ENCODE results near the gene PRDX6.
"Not testable (repeated sequence)": the region's sequence is repeated elsewhere in the genome, so short reads cannot be mapped to it uniquely, and the experiment has no call there.

Gene PRDX6, protein sequence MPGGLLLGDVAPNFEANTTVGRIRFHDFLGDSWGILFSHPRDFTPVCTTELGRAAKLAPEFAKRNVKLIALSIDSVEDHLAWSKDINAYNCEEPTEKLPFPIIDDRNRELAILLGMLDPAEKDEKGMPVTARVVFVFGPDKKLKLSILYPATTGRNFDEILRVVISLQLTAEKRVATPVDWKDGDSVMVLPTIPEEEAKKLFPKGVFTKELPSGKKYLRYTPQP
- total RNA-seq, result 97.7 to 203 (median 152) reads per million in 17 experiments

DNA sequence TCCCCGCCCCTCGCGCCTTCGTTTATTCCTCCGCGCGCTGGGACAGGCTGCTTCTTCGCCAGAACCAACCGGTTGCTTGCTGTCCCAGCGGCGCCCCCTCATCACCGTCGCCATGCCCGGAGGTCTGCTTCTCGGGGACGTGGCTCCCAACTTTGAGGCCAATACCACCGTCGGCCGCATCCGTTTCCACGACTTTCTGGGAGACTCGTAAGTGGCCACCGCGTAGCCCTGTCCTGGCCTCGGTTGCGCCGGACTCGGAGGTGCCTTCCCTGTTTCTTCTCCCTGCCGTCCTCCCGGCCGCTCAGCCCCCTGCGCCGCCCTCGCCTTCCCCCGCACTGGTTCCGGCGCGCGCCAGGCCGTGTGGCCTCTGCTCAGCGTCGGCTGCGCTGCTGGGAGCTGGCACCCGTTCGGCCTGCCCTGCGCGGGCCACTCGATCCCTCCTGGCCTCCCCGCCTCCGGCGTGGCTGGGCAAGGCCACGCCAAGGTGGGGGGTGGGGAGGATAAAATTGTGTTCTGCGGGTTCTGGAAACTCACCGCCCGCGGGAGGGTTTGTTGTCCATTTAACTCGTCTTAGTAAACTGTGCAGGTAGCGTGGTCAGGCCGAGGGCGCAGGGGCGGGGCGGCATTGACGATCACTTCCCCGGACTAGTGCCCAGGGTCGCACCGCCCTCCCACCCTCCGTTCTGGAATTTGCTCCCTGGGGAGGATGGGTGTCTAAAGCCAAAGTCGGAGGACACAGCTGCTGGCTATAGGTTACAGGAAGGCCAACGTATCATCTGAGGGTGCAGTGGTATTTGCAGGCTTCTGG lies at the start of gene PRDX6:
Gene PRDX6, plus strand, starts transcription at position 50 of the 808 bp plus-strand sequence. Its CDS starts 63 bp downstream, at position 113.
- peak in 1 of 4 experiments; percentile 81 for DNase-seq

DNA sequence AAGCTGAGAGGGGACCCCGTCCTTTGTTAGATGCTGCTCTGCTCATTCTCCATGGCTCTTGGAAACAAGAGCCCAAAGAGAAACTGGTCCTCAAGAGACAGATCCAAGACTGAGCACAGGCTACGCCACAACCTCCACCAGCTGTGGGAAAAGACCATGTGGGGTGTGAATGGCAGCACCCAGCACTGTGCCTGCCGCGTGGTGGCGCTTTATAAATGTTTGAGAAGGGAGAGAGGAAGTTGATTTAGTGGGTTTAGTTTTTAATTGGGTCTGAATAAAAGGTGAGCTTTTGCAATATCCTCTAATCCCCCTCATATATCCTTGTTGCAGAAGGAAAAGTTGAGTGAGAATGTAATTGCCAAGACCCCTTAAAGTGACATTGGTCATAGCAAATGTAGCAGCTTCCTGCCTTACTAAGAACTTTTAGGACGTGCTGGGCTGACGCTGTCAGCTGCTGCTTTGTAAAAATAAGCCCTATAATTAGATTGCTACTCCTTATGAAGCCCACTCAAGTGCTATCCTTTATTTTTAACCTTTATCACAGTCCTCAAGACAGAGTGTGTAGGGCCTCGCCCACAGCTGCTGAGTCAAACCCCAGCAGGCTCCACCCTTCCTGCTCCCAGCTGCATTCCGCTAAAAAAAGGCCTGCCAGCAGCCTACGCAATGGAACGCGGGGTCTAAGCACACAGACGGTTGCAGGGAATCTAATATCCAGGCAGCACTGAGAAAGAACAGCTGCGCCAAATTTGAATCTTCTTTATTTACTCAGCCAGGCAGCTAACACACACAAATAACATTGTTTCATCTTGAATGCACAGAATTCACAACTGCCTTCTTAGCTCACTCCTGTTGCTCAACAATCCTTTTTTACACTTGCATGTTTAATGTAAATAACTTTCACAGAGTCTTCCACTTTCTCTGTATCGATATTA lies 47.4 kb upstream of the PRDX6 start:
- peak; percentile 87 to 94 (median 93) for DNase-seq

DNA sequence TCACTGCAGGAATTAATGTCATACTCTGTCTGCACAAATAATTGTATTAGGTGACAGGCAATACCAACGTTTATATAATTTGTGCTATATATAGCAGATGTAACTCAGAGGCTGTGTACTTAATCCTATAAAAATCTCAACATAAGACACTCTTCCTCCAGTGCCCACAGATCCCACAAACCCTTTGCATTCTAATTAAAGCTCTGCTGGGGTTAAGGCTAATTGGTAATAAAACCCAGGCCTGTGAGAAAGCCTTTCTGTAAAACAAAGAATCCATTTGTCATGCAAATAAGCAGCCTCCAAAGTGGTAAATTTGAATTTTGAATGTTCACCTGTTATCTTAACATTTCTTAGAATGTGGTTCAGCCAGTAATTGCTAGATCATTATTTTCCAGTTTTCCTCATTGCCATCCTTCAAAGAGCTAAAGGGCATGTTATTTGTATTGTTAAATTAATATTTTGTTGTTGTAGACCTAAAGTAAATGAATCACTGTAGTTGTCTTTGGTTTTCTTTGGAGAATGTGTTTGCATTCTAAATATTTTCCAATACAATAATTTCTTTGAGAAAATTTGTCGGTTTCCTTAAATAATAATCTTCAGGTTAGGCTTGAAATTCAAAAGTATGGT lies 46.3 kb upstream of the PRDX6 start:
- no peak for DNase-seq

DNA sequence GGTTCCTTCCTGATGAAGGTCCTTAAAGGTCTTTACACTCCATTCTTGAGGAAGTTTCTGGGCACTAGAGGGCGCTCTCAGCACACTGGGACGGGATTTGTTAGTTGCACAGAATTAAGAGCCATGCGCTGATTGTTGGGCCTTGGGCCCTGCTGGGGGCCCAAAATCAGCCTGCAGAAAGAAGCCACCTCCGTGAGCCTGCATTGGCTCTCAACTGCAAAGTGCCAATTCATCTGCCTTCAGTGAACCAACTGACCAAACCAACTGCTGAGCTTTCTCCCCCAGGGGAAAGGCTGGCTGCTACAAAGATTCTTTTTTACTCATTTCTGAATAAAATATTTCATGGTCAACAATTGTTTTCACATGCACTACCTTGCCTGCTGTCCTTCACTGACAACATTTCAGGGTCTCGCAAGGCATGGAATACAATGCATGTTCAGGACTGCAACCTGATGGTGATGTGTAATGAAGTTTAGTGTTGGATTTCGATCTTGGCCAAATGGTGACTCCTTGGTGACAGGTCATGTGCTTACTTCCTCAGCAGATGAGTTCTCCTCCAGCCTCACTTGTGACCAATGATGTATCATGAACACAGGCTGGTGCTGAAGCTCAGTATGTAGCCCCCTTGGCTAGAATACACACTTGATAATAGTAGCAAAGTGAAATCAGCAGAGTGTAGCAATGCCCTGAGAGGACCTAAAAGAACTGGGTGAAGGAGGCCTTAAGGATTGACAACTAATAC lies 45.7 kb upstream of the PRDX6 start:
- DNase-seq, result peak; percentile 93 to 99 (median 96)

DNA sequence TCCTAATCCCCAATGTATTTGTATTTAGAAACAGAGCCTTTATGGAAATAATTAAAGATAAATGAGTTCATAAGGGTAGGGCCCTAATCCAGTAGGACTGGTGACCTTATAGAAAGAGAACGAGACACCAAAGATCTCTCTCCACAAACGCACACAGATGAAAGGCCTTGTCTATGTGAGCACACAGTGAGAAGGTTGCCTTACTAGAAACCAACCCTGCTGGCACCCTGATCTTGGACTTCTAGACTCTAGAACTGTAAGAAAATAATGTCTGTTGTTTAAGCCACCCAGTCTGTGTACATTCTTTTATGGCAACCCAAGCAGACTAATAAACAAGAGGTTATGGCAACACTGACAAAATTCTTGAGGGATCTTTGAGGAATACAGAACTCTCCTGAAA lies 44.8 kb upstream of the PRDX6 start:
- no peak for DNase-seq

DNA sequence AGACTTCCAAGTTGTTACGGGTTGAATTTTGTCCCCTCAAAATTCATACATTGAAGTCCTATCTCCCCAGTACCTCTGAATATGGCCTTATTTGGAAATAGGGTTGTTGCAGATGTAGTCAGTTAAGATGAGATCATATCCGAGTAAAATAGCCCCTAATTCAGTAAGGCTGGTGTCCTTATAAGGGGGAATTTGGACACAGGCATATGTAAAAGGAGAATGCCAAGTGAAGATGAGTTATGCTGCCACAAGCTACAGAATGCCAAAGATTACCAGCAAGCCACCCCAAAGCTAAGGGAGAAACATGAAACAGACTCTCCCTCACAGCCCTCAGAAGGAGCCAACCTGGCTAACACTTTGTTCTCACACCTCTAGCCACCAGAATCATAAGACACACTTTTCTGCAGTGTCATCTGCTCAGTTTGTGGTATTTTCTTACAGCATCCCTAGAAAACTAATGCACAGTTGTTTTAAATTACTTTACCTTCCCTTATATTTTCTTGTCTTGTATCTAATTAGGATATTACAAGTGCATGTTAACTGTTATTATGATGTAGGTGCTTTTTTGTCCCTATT lies 43.3 kb upstream of the PRDX6 start:
- DNase-seq, result no peak

DNA sequence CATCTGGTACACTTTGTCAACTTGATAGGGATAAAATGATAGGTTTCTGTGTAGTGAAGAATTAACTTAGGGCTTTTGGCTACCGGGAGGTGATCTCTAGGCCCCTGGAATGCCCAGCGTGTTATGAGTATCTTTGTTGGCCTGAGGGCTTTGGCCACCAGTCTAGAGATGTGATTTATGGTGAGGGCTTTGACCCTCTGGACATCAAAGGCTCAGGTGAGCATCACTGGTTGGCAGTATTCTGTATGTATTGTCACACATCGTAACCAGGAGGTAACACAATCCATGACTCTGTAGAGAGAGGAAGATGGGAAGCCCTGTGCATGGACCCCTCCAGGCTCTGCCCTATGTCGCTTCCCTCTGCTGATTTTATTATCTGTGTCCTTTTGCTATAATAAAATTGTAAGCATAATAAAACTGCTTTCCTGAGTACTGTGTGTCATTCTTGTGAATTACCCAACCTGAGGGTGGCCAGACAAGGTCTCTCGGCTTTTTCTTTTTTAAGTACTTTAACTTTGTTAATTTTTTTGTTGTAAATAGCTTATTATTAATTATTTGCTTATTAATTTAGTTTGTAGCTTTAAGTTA lies 40.2 kb upstream of the PRDX6 start:
- DNase-seq, result no peak

DNA sequence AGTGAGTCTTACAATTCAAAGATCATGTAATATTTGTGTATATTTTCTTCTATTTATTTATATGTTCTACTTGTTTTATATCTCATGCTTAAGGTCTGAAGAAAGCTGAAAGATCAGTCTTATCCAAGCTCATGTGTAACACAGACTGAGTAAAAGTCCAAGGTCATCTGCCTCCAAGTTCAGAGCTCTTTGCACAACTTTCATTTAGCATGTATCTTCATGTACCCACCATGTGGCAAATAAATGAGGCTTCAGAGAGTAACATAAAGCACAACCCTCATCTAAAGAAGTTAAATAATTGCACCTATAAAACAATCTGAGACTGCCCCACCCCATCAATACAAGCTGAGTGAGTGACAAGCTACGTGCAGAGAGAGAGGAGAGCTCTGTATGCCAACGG lies 38.5 kb upstream of the PRDX6 start:
- no peak for DNase-seq

DNA sequence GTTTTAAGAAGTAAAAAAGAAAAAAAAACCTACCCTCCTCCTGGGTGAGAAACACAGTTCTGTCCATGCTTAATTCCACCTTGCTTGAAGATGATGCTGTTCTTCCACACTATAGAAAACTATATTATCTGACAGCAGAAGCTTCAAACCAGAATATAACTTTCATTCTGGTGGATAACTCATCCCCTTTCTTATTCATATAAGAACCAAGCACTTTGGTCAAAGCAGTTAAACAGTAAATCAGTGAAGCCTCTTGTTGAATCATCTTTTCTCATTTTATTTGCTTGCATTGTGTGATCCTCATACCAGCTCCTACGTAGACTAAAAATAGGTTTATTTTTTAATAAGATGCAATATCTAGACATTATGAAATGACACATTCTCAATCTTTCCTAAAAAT lies 36.7 kb upstream of the PRDX6 start:
- no peak for DNase-seq

DNA sequence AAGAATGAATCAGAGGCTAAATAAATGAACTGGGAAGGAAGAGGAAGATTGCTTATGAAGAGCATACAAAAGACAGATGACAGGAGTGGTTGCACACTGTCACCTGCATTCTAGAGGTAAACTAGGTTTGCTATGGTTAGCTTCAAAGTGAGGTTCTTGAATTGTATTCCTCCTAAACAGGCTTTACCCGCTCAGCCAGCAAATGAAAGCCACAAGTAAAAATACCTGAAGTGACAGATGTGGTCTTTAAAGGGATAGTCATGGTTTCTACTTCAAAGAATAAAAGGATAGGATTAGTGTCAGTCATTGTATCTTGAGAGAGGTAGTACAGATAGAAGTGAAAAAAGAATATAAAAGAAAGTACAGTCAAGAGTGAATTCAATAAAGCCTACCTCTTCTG lies 32.4 kb upstream of the PRDX6 start:
- DNase-seq, result no peak

DNA sequence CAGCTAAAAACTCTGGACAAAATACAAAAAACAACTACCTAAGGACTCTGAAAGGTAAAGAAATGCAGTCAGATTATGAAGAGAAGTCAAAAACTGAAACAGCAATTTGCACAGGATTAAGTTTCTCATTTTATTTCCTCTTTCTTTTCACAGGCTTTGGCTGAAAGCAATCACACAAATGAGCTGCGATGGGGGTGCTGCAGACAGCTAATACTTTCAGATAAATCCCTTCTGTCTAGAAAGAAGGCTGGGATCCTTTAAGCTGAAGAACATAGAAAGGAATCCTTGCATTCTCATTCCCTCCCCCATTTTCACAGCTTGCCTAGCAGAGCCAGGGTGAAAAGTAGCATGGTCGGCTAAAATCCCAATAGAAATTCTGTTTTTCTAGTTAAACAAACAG lies 32.0 kb upstream of the PRDX6 start:
- DNase-seq, result no peak

DNA sequence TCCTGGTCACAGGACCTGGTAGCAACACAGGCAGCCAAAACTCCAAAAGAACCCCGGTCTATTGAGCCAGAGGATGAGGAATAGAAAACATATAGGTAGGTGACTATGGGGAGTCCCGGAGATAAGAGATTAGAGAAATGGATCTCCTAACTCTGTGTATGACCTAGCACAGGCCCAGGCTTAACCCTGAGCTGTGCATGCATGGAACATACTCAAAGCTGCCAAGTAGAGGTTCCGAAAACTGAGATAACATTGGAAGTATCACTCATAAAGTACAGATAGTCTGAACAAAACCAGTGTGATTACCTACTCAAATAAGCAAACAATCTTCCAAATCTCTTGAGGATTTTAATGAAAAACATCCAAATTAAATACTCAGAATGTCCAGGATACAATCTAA lies 31.5 kb upstream of the PRDX6 start:
- DNase-seq, result no peak

DNA sequence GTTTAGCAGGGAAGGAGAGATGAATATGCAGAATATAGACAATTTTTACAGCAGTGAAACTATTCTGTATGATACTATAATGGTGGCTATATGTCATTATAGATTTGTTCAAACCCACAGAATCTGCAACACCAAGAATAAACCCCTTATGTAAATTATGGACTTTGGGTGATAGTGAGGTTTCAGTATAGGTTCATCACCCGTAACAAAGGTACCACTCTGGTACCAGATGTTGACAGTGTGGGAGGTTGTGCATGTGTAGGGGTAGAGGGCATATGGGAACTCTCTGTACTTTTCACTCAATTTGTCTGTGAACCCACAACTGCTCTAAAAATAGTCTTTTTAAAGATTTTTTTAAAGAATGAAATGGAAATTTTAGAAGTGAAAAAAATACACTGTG lies 29.9 kb upstream of the PRDX6 start:
- DNase-seq, result no peak

DNA sequence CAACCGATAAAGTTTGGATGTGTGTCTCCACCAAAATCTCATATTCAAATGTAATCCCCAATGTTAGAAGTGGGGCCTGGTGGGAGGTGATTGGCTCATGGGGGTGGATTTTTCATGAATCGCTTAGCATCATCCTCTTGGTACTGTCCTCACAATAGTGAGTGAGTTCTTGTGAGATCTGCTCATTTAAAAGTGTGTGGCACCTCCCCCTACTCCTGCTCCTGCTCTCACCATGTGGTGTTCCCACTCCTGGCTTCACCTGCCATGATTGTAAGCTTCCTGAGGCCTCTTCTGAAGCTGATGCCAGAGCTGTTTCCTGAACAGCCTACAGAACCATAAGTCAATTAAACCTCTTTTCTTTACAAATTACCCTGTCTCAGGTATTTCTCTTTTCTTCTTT lies 28.2 kb upstream of the PRDX6 start:
- DNase-seq, result no peak

DNA sequence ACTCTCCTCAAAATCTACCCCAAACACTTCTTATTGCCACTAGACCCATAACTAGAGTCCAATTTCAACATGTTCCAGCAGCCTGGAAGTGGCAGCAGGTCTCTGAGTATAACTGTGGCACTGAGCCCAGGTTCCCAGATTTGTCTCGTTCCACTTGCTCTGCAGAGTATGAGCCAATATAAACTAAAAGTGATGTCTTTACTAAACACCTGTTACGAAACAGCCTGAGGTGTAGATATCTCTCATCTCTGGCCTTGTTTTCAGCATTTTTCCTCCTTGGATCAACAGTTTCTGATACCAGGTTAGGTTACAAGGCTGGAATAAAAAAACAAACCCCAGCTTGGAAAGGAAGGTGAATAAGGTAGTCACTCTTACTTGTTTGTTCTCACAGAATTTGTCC lies 25.2 kb upstream of the PRDX6 start:
- no peak for DNase-seq

DNA sequence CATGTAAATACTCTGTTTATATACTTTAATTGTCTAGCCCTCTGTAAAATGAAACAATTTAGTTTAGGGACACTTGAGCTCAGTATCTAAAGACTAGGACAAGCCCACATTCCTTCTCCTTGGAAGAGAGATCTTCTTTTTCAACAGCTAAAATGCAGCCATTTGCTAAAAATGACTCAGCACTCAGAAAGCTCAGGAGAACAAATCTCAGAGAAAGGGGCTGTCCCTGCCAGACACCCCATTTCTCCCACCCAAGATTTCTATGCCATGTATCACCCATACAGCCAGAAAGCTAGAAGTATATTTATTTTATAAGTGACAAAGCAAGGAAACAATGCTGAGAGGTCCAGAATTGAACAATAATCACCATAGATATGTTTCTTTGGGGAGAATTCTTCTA lies 23.2 kb upstream of the PRDX6 start:
- DNase-seq, result no peak

DNA sequence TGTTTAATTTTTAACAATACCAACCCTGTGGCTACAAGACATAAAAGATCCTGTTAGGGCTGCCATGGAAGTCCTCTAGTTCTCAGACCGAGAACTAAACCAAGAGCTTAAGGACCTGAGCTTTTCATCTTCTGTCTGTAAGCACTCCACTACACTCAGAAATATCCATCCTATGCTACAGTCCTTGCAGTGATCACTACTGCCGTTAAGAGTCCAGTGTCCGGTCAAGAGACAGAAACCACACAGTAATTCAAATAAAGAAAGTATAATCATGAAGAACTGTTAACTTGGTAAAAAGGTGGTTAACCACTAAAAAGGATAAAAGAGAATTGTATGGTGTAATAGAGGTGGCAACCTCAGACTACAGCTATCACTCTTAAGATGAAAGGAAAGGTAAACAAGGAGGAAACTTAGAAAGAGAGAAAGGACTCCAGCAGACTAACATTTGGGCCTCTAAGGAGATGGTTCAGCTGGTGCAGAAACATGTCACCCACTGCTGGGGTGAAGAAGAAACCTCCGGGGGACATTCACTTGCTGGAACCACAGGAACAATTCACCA lies 22.1 kb upstream of the PRDX6 start:
- no peak for DNase-seq

DNA sequence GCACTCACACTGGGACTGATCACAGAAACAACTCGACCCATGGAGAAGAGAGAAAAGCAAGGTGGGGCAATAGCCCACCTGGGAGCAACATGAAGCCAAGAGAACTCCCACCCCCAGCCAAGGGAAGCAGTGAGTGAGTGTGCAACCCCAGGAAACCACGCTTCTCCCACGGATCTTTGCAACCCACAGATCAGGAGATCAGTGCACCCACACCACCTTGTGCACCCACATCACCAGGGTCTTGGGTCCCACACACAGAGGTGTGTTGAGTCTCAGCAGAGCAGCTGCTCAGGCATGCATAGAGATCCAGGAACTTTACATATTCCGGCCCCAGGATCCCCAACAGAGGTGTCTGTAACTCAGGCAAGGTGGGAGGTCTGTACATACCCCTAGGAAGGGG lies 17.2 kb upstream of the PRDX6 start:
- no peak for DNase-seq

DNA sequence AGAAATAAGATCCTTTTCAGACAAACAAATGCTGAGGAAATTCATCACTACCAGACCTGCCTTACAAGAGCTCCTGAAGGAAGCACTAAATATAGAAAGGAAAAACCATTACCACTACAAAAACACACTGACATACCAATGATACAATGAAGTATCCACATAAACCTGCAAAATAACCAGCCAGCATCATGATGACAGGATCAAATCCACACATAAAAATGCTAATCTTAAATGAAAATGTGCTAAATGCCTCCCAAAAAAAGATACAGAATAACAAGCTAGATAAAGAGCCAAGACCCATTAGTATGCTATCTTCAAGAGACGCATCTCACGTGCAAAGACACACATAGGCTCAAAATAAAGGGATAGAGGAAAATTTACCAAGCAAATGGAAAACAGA lies 14.5 kb upstream of the PRDX6 start:
- not testable (repeated sequence) for DNase-seq

DNA sequence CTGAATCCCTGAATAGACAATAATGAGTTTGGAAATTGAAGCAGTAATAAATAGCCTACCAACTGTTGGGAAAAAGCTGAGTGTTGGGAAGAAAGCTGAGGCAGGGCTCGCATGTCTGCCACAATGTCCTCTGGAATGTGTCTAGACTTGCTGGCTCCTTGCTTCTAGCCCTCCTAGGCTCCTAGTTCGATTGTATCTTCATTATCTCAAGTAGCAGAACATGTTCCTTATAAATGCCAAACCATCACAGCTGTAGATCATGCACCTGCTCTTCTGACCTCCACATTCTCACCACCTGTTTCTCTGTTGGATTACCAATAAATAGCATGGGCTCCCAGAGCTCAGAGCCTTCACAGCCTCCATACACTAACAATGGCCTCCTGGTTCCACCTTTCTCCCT lies 12.9 kb upstream of the PRDX6 start:
- not testable (repeated sequence) for DNase-seq

DNA sequence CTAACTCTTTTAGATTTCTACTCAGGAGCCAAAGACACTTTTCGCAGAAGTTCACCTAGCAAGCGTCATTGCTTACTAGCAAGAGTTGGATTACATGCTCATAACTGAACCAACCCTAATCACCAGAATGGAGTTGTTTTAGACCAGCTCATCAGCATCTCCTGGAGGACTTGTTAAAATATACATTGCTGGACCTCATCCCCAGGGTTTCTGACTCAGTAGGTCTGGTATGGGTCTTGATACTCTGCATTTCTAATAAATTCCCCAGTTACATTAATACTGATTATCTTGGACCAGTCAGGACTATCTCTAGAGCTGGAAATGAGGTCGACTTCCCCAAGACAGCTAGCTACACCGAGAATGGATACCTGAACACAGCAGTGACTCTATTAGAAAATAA lies 9.7 kb upstream of the PRDX6 start:
- DNase-seq, result no peak
